Activated T-cell treated with anti-CD3 and anti-CD28 coated beads, Interleukin-2, amount 50 U/mL, for 72 hours (primary cell): ENCODE data around the gene HOXA6. TPM values are rescaled to one million over a fixed set of nuclear protein-coding genes. Genes with fewer than 3 reads are reported as not detected.

ENCODE experiments used
- ATAC-seq, 2 donors: fragments of 150-1000 bp; cut with Tn5 transposase; replicated peaks in 1 of 2; 2 replicates each; pipeline ENCODE4 v1.10.0; 2021; ENCODE audit warnings: moderate library complexity in 2 of 2, mild to moderate bottlenecking in 1 of 2
- DNase-seq, 2 donors: peaks; one replicate each; pipeline ENCODE4 v3.0.0; 2021 to 2022; ENCODE audit warnings: mixed read lengths in 1 of 2
- H3K27ac Mint-ChIP-seq: one replicate; pipeline ENCODE4 v1.8.0; 2022; ENCODE audit warnings: mild to moderate bottlenecking, moderate library complexity, mixed read lengths
- H3K27me3 Mint-ChIP-seq: one replicate; pipeline ENCODE4 v1.8.0; 2022; ENCODE audit warnings: low read depth, mixed read lengths
- H3K36me3 Mint-ChIP-seq, 2 donors: one replicate each; pipeline ENCODE4 v1.8.0; 2022; ENCODE audit warnings: mixed read lengths in 2 of 2, mild to moderate bottlenecking in 1 of 2; ENCODE audit not compliant: insufficient read depth in 2 of 2
- H3K4me1 Mint-ChIP-seq: one replicate; pipeline ENCODE4 v1.8.0; 2022; ENCODE audit warnings: low read depth, mixed read lengths
- H3K4me3 Mint-ChIP-seq, 2 donors: one replicate each; pipeline ENCODE4 v1.8.0; 2022; ENCODE audit warnings: mild to moderate bottlenecking in 2 of 2, mixed read lengths in 2 of 2, moderate library complexity in 2 of 2
- H3K9me3 Mint-ChIP-seq, 2 donors: one replicate each; pipeline ENCODE4 v1.8.0; 2022; ENCODE audit warnings: mixed read lengths in 2 of 2
- total RNA-seq, 2 donors: library from RNA; stranded (reverse); gene quantifications; one replicate each; pipeline ENCODE4 v1.2.3, GENCODE V29; 2022

HOXA6 gene
- total RNA-seq, 2 donors from 2014 or later, result 0.31 TPM; not detected in 1

DNA sequence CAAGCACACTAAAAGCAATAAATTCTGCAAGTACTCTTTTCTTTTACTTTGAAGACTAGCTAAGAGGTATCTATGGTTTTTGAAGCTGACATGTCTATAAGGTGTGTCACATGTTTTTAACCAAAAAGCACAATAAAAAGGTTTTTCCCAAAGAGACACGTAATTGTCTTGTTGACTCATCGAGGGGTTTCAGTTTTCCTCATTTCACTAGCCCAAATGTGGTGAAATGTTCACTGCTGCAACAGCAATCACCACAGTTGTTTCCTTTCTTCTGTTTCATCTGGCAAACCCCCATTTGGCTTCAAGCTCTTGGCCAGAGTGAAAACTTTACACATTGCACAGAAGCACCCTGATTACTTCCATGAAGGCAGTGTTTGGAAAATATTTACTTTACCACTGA lies 13.2 kb downstream of the HOXA6 start:
- H3K27ac Mint-ChIP-seq, result peak overlapping the region; percentile 84
- peaks cover 48% of the 10 kb centered on the region for H3K4me1 Mint-ChIP-seq
- peaks cover 43% of the 10 kb centered on the region for H3K27me3 Mint-ChIP-seq
- DNase-seq (peak; percentile 55 to 59), ATAC-seq (peak; percentile 73 to 87)
- H3K36me3 Mint-ChIP-seq, result peaks cover 0 to 3% of the 10 kb centered on the region in 2 donors
- H3K9me3 Mint-ChIP-seq, result no peaks in the 10 kb centered on the region
- peak overlapping the region; percentile 52 to 59 for H3K4me3 Mint-ChIP-seq

- Mint-ChIP-seq H3K4me3 (peak overlapping the region; percentile 52 to 59), H3K27me3 (peaks cover 51% of the 10 kb centered on the region), H3K9me3 (no peaks in the 10 kb centered on the region), H3K36me3 (peaks cover 0 to 3% of the 10 kb centered on the region in 2 donors), H3K27ac (no peak overlapping the region), H3K4me1 (peaks cover 48% of the 10 kb centered on the region)
- DNase-seq (no peak), ATAC-seq (peak in 1 of 2 donors; percentile 3)
Observed at GRCh38 chr7:27133409-27134231, 14.0 kb downstream of the HOXA6 start.

DNA sequence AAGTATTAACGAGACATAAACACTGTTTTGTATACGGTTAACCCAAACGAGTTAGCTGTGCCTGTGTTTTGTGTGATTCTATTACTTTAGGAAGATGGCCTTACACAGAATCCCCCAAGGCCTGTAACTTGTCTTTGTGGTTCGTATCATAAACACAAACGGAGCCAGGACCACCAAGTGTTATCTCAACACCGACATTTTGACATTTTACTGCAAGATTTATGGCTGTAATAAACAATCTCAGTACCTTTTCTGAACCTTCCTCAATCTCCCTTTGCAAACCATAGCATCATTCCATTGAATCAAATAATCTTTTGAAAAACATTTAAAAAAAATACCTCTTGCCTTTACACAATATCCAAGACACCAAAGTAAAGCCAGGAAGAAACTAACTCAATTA lies 14.6 kb downstream of the HOXA6 start:
- Mint-ChIP-seq H3K27ac (no peak overlapping the region), H3K4me3 (no peak overlapping the region), H3K36me3 (peaks cover 0 to 3% of the 10 kb centered on the region in 2 donors), H3K9me3 (no peaks in the 10 kb centered on the region), H3K4me1 (peaks cover 48% of the 10 kb centered on the region), H3K27me3 (peaks cover 53% of the 10 kb centered on the region)
- no peak for DNase-seq
- no peak for ATAC-seq

DNA sequence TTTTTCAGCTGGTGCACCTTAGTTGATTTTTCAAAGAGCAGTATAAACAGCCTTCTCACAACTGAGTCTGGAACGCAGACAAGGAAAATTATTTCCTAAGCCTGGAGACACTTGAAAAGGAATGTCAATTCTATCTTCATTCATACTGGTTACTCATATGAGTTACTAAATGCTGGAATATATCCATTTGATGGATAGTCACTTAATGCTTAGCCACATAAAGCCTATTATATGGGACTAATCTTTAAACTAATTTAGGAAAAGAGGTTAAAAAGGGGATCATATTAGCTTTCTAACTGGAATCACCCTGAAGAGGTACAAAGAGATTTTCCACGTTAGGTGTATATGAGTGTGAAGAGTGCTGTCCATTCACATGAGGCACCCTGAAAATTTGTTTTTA lies 15.4 kb downstream of the HOXA6 start:
- no peaks in the 10 kb centered on the region for H3K9me3 Mint-ChIP-seq
- H3K27ac Mint-ChIP-seq, result no peak overlapping the region
- H3K4me3 Mint-ChIP-seq, result peak overlapping the region in 1 of 2 donors; percentile 32
- DNase-seq, result no peak
- H3K4me1 Mint-ChIP-seq, result peaks cover 48% of the 10 kb centered on the region
- peaks cover 53% of the 10 kb centered on the region for H3K27me3 Mint-ChIP-seq
- H3K36me3 Mint-ChIP-seq, result peaks cover 0 to 3% of the 10 kb centered on the region in 2 donors
- ATAC-seq, result no peak

DNA sequence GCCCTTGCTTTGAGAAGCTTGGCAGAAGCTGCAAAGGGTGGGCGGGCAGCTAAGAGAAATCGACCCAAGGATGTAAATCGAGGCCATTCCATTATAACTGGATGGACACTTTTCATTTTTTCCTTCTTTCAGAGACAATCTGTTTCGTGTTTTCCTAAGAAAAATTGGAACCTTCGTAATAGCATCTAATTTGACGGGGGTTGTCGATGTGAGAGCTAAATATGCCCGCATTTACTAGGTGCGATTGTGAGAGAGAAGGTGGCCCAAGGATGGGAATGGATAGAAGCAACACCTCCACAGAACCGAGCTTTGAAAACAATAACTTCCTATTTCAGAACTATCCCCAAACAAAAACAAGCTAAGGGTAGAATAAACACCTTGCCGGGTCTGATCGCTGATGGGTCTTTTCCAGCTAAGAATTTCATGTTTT lies 16.2 kb downstream of the HOXA6 start:
- H3K9me3 Mint-ChIP-seq, result no peaks in the 10 kb centered on the region
- H3K27ac Mint-ChIP-seq, result no peak overlapping the region
- no peak for DNase-seq
- H3K4me3 Mint-ChIP-seq, result peak overlapping the region; percentile 40 to 77
- H3K4me1 Mint-ChIP-seq, result peaks cover 47% of the 10 kb centered on the region
- H3K36me3 Mint-ChIP-seq, result peaks cover 0 to 3% of the 10 kb centered on the region in 2 donors
- ATAC-seq, result no peak
- peaks cover 55% of the 10 kb centered on the region for H3K27me3 Mint-ChIP-seq

DNA sequence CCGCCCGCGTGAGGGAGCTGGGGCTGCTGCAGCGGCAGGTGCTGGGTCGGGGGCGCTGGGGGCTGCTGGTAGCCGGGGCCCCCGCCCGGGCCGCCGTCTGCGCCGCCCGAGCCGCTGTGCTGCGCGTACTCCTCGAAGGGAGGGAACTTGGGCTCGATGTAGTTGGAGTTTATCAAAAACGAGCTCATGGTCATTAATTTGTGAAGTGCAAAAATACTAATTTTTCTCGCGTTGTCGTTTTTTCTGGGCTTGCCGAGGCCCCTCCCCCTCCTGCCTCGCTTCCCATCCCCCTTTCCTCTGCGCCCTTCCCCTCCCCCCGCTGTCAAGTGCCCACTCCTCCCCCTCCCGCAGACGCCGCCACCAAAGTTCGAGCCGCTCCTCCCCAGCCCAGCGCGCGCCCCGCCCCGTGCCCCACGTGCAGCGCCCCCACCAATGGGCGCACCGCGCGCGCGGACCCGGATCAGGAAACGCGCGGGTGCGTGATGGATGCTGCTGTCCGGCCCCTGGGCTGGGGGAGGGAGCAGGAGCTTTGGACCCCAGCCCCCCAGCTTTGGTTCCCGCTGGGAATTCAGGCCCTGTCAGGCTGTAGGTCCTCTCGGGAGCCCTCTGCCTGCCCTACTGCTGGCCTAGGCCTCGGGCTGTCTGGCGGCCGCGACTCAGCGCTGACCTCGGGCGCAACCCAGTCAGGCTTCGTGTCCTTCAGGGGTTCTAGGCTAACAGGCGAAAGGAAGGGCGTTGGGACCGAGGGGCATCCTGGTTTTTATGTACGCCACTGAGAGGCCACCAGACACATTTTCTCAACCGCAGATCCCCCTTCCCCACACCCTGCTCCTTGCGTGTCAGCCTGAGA lies 16.8 kb downstream of the HOXA6 start, which contains the start of gene HOXA4:
HOXA4 (minus strand) TSS at position 218 of the 850 bp plus-strand sequence; CDS start at position 194, 24 bp downstream.
- Mint-ChIP-seq H3K4me3 (peak within 1 kb of the TSS; percentile 40 to 77), H3K36me3 (peaks cover 0 to 1% of the 10 kb centered on the region in 2 donors), H3K27ac (no peak within 1 kb of the TSS), H3K27me3 (peaks cover 55% of the 10 kb centered on the region), H3K4me1 (peaks cover 41% of the 10 kb centered on the region), H3K9me3 (no peaks in the 10 kb centered on the region)
- peak; percentile 67 to 85 for ATAC-seq
- DNase-seq, result peak; percentile 71 to 90

- peak; percentile 7 to 45 for ATAC-seq
- H3K4me3 Mint-ChIP-seq, result peak overlapping the region in 1 of 2 donors; percentile 77
Observed at GRCh38 chr7:27129729-27130539, 17.6 kb downstream of the HOXA6 start.

GRCh38 chr7:27128776-27129728 lies 18.5 kb downstream of the HOXA6 start:
- Mint-ChIP-seq H3K4me3 (peak overlapping the region in 1 of 2 donors; percentile 63), H3K36me3 (peaks cover 0 to 1% of the 10 kb centered on the region in 2 donors), H3K4me1 (peaks cover 24% of the 10 kb centered on the region), H3K27me3 (peaks cover 52% of the 10 kb centered on the region), H3K9me3 (no peaks in the 10 kb centered on the region), H3K27ac (no peak overlapping the region)
- DNase-seq (no peak), ATAC-seq (no peak)

More at GRCh38 chr7:27129729-27130539, 17.6 kb downstream of the HOXA6 start:
- no peak overlapping the region for H3K27ac Mint-ChIP-seq
- H3K4me1 Mint-ChIP-seq, result peaks cover 32% of the 10 kb centered on the region
- no peaks in the 10 kb centered on the region for H3K9me3 Mint-ChIP-seq
- peaks cover 52% of the 10 kb centered on the region for H3K27me3 Mint-ChIP-seq
- peak in 1 of 2 donors; percentile 30 for DNase-seq
- H3K36me3 Mint-ChIP-seq, result peaks cover 0 to 1% of the 10 kb centered on the region in 2 donors

DNA sequence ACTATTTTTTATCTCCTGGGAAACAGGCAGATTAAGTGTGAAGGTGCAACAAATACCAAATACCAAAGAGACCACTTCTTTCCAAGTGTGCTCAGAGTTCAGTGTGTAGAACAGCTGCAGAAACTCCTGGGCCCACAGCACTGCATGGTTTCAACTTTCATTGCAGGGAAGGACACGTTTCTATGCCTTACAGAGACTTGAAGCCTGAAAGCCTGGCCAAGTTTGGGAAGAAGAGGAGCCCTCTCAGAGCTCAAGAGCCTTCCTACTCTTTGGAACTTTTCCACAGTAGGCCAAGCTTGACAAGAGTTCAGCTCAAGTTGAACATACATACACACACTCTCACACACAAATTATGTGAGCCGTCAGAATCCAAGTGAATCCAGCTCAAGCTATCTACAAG lies 19.5 kb downstream of the HOXA6 start:
- no peak overlapping the region for H3K27ac Mint-ChIP-seq
- H3K4me1 Mint-ChIP-seq, result peaks cover 13% of the 10 kb centered on the region
- peaks cover 0 to 1% of the 10 kb centered on the region in 2 donors for H3K36me3 Mint-ChIP-seq
- ATAC-seq (no peak), DNase-seq (no peak)
- H3K9me3 Mint-ChIP-seq, result no peaks in the 10 kb centered on the region
- peaks cover 48% of the 10 kb centered on the region for H3K27me3 Mint-ChIP-seq
- H3K4me3 Mint-ChIP-seq, result no peak overlapping the region

GRCh38 chr7:27126596-27127327 lies 20.8 kb downstream of the HOXA6 start:
- Mint-ChIP-seq H3K9me3 (no peaks in the 10 kb centered on the region), H3K4me1 (peaks cover 8% of the 10 kb centered on the region), H3K36me3 (no peaks in the 10 kb centered on the region), H3K4me3 (no peak overlapping the region), H3K27ac (no peak overlapping the region), H3K27me3 (peaks cover 36% of the 10 kb centered on the region)
- no peak for DNase-seq
- no peak for ATAC-seq

DNA sequence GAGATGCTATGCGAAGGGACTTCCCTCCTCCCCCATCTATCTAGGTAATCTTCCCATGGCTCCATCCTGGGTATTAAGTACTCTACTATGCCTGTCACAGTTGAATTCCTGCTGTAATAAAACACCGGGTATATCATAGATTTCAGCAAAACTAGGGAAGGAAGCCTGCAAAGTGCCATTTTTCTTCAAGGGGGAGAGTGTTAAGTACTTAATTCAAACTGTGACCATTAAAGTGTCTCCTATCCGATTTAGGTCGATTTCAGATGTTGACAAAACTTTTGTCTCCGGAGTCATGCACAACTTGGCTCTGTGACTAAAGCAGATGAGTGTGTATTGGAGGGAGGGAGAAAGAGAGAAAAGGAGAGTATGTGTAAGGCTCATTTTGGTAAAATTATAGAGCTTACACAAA lies 21.6 kb downstream of the HOXA6 start:
- no peaks in the 10 kb centered on the region for H3K9me3 Mint-ChIP-seq
- peaks cover under 1% of the 10 kb centered on the region for H3K4me1 Mint-ChIP-seq
- no peaks in the 10 kb centered on the region for H3K36me3 Mint-ChIP-seq
- ATAC-seq (no peak), DNase-seq (no peak)
- peaks cover 36% of the 10 kb centered on the region for H3K27me3 Mint-ChIP-seq
- no peak overlapping the region for H3K4me3 Mint-ChIP-seq
- H3K27ac Mint-ChIP-seq, result no peak overlapping the region
